ENCODE data around the gene NAGK. TPM values are rescaled to one million over a fixed set of nuclear protein-coding genes. Genes with fewer than 3 reads are reported as not detected.

Gene NAGK
- total and polyA plus RNA-seq, 9 of the 15 experiments (the other 6 are each of a cell fraction or from before 2014, with no cell fraction given), result 4.9 to 14.9 (median 10.6) TPM

GRCh38 chr2:71071681-71072398 lies 3.4 kb downstream of the NAGK start (continued):
- TF ChIP-seq ILK (tag; IDR thresholded peaks at IDR 0.05; ENCODE audit: borderline replicate concordance, low read depth), result no peak
- no peak for TF ChIP-seq CLOCK (CRISPR knock-in tag; IDR thresholded peaks at IDR 0.05; ENCODE audit: borderline replicate concordance)
- TF ChIP-seq MEIS2 (IDR thresholded peaks at IDR 0.05; ENCODE audit: partially characterized antibody), result peak; percentile 23
- TF ChIP-seq ZBTB9 (CRISPR knock-in tag; IDR thresholded peaks at IDR 0.05), result no peak
- no peak for TF ChIP-seq ZNF592 (IDR thresholded peaks at IDR 0.05)
- peak; percentile 98 for TF ChIP-seq SPI1 (IDR thresholded peaks at IDR 0.05; ENCODE audit: borderline replicate concordance, low read depth, low read length)
- no peak for TF ChIP-seq E2F5 (CRISPR knock-in tag; IDR thresholded peaks at IDR 0.05)
- no peak for TF ChIP-seq KAT8 (IDR thresholded peaks at IDR 0.05; ENCODE audit: low read depth)
- no peak for TF ChIP-seq ZNF699 (CRISPR knock-in tag; IDR thresholded peaks at IDR 0.05; ENCODE audit: insufficient replicate concordance)
- TF ChIP-seq CREM (IDR thresholded peaks at IDR 0.05; ENCODE audit: low read depth), result 0 out of 2 replicates have a peak, but pooled peaks have one; percentile 28
- no peak for TF ChIP-seq VEZF1 (CRISPR knock-in tag; IDR thresholded peaks at IDR 0.05)
- TF ChIP-seq DACH1 (IDR thresholded peaks at IDR 0.05; ENCODE audit: partially characterized antibody), result no peak
- no peak for TF ChIP-seq THRAP3 (IDR thresholded peaks at IDR 0.05; ENCODE audit: borderline replicate concordance)
- TF ChIP-seq PTTG1 (tag; IDR thresholded peaks at IDR 0.05; ENCODE audit: low read depth), result no peak
- TF ChIP-seq SREBF2 (CRISPR knock-in tag; IDR thresholded peaks at IDR 0.05), result no peak
- 0 out of 2 replicates have a peak, but pooled peaks have one; percentile 17 for TF ChIP-seq FOXJ2 (tag; IDR thresholded peaks at IDR 0.05)
- TF ChIP-seq ELF1 (tag; IDR thresholded peaks at IDR 0.05), result no peak

Measured in K562 (cell line).